Caki2 (cell line): ENCODE measurements around the gene FGF21. TPM values are rescaled to one million over a fixed set of nuclear protein-coding genes. Genes with fewer than 3 reads are reported as not detected.

Experiments
- DNase-seq: peaks from one replicate; pipeline ENCODE4 v3.0.0-alpha.2; 2015; ENCODE audit warnings: low read depth
- in situ Hi-C: cut with HindIII; loops from 2 replicates; pipeline ENCODE4 v1.10.0; 2016; ENCODE audit warnings: low sequenced_read_pairs, low pct_unique_long_range_greater_than_20kb, mixed read lengths
- total RNA-seq: library from RNA; depleted of rRNA; stranded (reverse); fragments of >200 nt; shearing (Covaris generic); gene quantifications from 2 replicates; pipeline ENCODE4 v1.2.3, GENCODE V29; 2014; ENCODE audit warnings: low replicate concordance; rRNA removed

The FGF21 gene
- total RNA-seq, 1 experiment from 2014 or later: not detected

GRCh38 chr19:48802623-48803022 is 47.3 kb downstream of the FGF21 start:
- in situ Hi-C loops: no loop called here
- no peak for DNase-seq

DNA sequence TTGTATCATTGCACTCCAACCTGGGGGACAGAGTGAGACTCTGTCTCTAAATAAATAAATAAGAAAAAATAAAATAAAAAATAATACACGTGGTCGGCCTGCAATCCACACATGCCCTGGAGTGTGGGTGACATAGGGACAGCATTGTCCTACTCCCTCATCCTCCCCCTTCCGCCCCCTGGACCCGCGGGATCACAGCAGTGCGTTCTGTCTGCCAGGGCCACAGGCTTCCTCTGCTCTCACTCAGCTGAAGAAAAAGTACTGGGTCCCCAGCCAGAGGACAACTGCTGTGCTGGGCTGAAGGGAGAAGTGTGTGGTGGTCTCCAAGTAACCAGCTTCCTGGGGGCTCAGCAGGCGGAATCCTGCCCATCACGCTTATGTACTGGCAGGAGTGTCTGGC is 49.2 kb downstream of the FGF21 start:
- DNase-seq: no peak
- in situ Hi-C loops: no loop called here

DNA sequence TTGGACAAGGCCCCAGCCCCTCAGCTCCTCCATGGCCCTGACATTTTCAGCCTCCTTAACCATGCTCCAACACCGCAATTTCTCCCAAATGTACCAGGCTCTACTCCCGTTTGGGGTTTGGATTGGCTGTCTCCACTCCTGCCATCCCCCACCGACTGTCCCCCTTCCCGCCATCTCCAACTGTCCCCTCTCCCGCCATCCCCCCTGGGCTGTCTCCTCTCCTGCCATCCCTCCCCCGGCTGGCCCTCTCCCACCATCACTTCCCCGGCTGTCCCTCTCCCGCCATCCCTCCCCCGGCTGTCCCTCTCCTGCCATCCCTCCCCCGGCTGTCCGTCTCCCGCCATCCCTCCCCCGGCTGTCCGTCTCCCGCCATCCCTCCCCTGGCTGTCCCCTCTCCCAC is 50.1 kb downstream of the FGF21 start:
- no peak for DNase-seq
- in situ Hi-C loops: no loop called here

DNA sequence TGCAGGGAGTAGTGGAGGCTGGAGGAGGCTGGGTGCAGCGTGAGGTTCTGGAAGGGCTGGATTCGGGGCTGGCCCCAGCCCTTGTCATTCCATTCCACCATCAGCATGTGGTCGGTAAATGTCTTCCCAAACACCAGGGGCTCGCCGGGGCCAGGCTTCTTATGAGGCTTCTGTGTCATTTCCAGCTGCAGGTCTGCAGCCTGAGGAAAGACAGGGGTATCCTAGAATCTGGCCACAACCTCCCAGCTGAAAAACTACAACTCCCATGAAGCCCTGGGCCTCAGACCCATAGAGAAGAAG is 51.1 kb downstream of the FGF21 start:
- in situ Hi-C loops: no loop called here
- no peak for DNase-seq

GRCh38 chr19:48806818-48807589 is 51.7 kb downstream of the FGF21 start:
- peak; percentile 30 for DNase-seq
- in situ Hi-C loops: no loop called here

GRCh38 chr19:48807590-48808308 is 52.4 kb downstream of the FGF21 start:
- in situ Hi-C loops: no loop called here
- peak; percentile 35 for DNase-seq

Other genes with a start within 250 kb of the FGF21 start
- gene LMTK3, start 243.7 kb upstream of the FGF21 start, total RNA-seq: 4.2 and 10.5 TPM in 2 replicates
- gene SULT2B1, start 203.4 kb upstream of the FGF21 start, total RNA-seq: 0.20 TPM in 1 of 2 replicates, not detected in the other
- gene SPACA4, start 148.8 kb upstream of the FGF21 start, total RNA-seq: not detected in 2 replicates
- gene FAM83E, start 140.4 kb upstream of the FGF21 start, total RNA-seq: not detected in 2 replicates
- 2,144 and 2,176 TPM in 2 replicates for gene RPL18, start 136.3 kb upstream of the FGF21 start, total RNA-seq
- gene SPHK2, start 136.0 kb upstream of the FGF21 start, total RNA-seq: 3.6 and 4.8 TPM in 2 replicates
- 6.2 and 15.1 TPM in 2 replicates for gene DBP, start 118.1 kb upstream of the FGF21 start, total RNA-seq
- gene CA11, start 109.3 kb upstream of the FGF21 start, total RNA-seq: 0.46 and 2.2 TPM in 2 replicates
- gene NTN5, start 82.5 kb upstream of the FGF21 start, total RNA-seq: 1.5 TPM in 1 of 2 replicates, not detected in the other
- not detected in 2 replicates for gene FUT2, start 59.6 kb upstream of the FGF21 start, total RNA-seq
- 0.34 TPM in 1 of 2 replicates, not detected in the other for gene MAMSTR, start 35.8 kb upstream of the FGF21 start, total RNA-seq
- not detected in 2 replicates for gene RASIP1, start 14.9 kb upstream of the FGF21 start, total RNA-seq
- gene IZUMO1, start 8.6 kb upstream of the FGF21 start, total RNA-seq: 2.4 TPM in 1 of 2 replicates, not detected in the other
- 2.9 and 3.1 TPM in 2 replicates for gene FUT1, start 2.9 kb upstream of the FGF21 start, total RNA-seq
- gene BCAT2, start 55.5 kb downstream of the FGF21 start, total RNA-seq: 73.5 and 83.0 TPM in 2 replicates
- gene HSD17B14, start 81.0 kb downstream of the FGF21 start, total RNA-seq: 33.6 and 56.7 TPM in 2 replicates
- gene PLEKHA4, start 113.1 kb downstream of the FGF21 start, total RNA-seq: 0.70 and 11.5 TPM in 2 replicates
- 51.0 and 52.5 TPM in 2 replicates for gene PPP1R15A, start 116.9 kb downstream of the FGF21 start, total RNA-seq
- gene TULP2, start 143.2 kb downstream of the FGF21 start, total RNA-seq: not detected in 2 replicates
- gene NUCB1, start 144.8 kb downstream of the FGF21 start, total RNA-seq: 338 and 348 TPM in 2 replicates
- 1.6 and 4.4 TPM in 2 replicates for gene DHDH, start 178.2 kb downstream of the FGF21 start, total RNA-seq
- 188 and 220 TPM in 2 replicates for gene BAX, start 199.4 kb downstream of the FGF21 start, total RNA-seq
- gene FTL, start 209.8 kb downstream of the FGF21 start, total RNA-seq: 13,494 and 14,762 TPM in 2 replicates
- gene GYS1, start 237.8 kb downstream of the FGF21 start, total RNA-seq: 31.3 and 32.3 TPM in 2 replicates
- gene RUVBL2, start 238.4 kb downstream of the FGF21 start, total RNA-seq: 493 and 608 TPM in 2 replicates